Ovary (tissue), 3 donors: ENCODE measurements around the gene NUS1.

Source experiments
- CTCF ChIP-seq, 3 donors: fragments of 450-650 bp in 2 of 3; fragments of 200-600 bp in 1 of 3; IDR thresholded peaks; one replicate each; pipeline versions ENCODE4 v1.5.1 to v1.8.0; 2016 to 2022; ENCODE audit warnings: antibody characterized with exemption in 3 of 3, mild to moderate bottlenecking in 1 of 3
- EP300 ChIP-seq: sonication (generic); formaldehyde crosslinking; IDR thresholded peaks from one replicate; pipeline ENCODE4 v1.6.1; 2017; ENCODE audit warnings: antibody characterized with exemption
- POLR2A ChIP-seq: fragments of 450-650 bp; IDR thresholded peaks from one replicate; pipeline ENCODE4 v1.6.1; 2017; ENCODE audit warnings: antibody characterized with exemption, mild to moderate bottlenecking, moderate library complexity
- donor health status: DM: no; HTN: no; CAD: no.

GRCh38 chr6:117733341-117733740, 58.1 kb downstream of the NUS1 start:
- no peak for TF ChIP-seq POLR2A
- TF ChIP-seq CTCF (IDR thresholded peaks at IDR 0.05), result no peak
- no peak for TF ChIP-seq EP300
